Ovary (tissue), 3 donors: ENCODE data around the gene ERMAP.

Experiments used
- POLR2A ChIP-seq: fragments of 450-650 bp; IDR thresholded peaks from one replicate; pipeline ENCODE4 v1.6.1; 2017; ENCODE audit warnings: antibody characterized with exemption, mild to moderate bottlenecking, moderate library complexity
- TF ChIP-seq, protein P1 (sequence below), 3 donors: fragments of 450-650 bp in 2 of 3; fragments of 200-600 bp in 1 of 3; IDR thresholded peaks; one replicate each; pipeline versions ENCODE4 v1.5.1 to v1.8.0; 2016 to 2022; ENCODE audit warnings: antibody characterized with exemption in 3 of 3, mild to moderate bottlenecking in 1 of 3
- donor health status: DM: no; HTN: no; CAD: no.

- TF ChIP-seq, protein P1, sequence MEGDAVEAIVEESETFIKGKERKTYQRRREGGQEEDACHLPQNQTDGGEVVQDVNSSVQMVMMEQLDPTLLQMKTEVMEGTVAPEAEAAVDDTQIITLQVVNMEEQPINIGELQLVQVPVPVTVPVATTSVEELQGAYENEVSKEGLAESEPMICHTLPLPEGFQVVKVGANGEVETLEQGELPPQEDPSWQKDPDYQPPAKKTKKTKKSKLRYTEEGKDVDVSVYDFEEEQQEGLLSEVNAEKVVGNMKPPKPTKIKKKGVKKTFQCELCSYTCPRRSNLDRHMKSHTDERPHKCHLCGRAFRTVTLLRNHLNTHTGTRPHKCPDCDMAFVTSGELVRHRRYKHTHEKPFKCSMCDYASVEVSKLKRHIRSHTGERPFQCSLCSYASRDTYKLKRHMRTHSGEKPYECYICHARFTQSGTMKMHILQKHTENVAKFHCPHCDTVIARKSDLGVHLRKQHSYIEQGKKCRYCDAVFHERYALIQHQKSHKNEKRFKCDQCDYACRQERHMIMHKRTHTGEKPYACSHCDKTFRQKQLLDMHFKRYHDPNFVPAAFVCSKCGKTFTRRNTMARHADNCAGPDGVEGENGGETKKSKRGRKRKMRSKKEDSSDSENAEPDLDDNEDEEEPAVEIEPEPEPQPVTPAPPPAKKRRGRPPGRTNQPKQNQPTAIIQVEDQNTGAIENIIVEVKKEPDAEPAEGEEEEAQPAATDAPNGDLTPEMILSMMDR (IDR thresholded peaks at IDR 0.05) = no peak
- TF ChIP-seq POLR2A = no peak
Observed at GRCh38 chr1:42887366-42887765, 70.4 kb downstream of the ERMAP start.
